ENCODE measurements around the gene RORC.

GRCh38 chr1:151860504-151861187 is 29.0 kb upstream of the RORC start:
- TF ChIP-seq POLR2AphosphoS5 (IDR thresholded peaks at IDR 0.05) (no peak), POLR2A (IDR thresholded peaks at IDR 0.05) (no peak), CTCF (IDR thresholded peaks at IDR 0.05) (no peak)

Measured in breast epithelium (tissue), 3 donors.